K562 (cell line): Measurements from ENCODE around the gene AIDA. TPM values are rescaled to one million over a fixed set of nuclear protein-coding genes. Genes with fewer than 3 reads are reported as not detected.
A peak's percentile ranks its signal among the peaks of the same experiment; 100 is the strongest.

Experiments used
- CCAR2 ChIP-seq: fragments of 200-400 bp; formaldehyde crosslinking; IDR thresholded peaks from 2 replicates; pipeline ENCODE4 v1.6.1; 2017; ENCODE audit warnings: mild to moderate bottlenecking, low read depth, low read length
- CEBPB ChIP-seq: fragments of 450-650 bp; IDR thresholded peaks from 2 replicates; pipeline ENCODE4 v1.6.1; 2016; ENCODE audit warnings: missing genetic modification characterization, missing compliant biosample characterization
- CHD2 ChIP-seq: IDR thresholded peaks from 2 replicates; pipeline ENCODE4 v1.6.1; 2011; ENCODE audit warnings: low read depth, low read length
- CSDE1 ChIP-seq, 2 experiments: fragments of 450-650 bp; IDR thresholded peaks; 2 replicates each; pipeline ENCODE4 v1.6.1; 2016; ENCODE audit warnings: mild to moderate bottlenecking in 1 of 2
- IRF2 ChIP-seq: sonication (generic); formaldehyde crosslinking; IDR thresholded peaks from 2 replicates; pipeline ENCODE4 v1.8.1; 2022; ENCODE audit warnings: mild to moderate bottlenecking, missing genetic modification reagents
- KLF16 ChIP-seq: IDR thresholded peaks from 2 replicates; pipeline ENCODE4 v1.6.1; 2016; ENCODE audit warnings: antibody characterized with exemption
- MED1 ChIP-seq: sonication (generic); formaldehyde crosslinking; IDR thresholded peaks from 2 replicates; pipeline ENCODE4 v1.8.1; 2023; ENCODE audit warnings: missing genetic modification reagents, borderline replicate concordance
- MEF2D ChIP-seq: conservative IDR thresholded peaks from 2 replicates; pipeline ENCODE4 v1.6.1; 2016; ENCODE audit warnings: low read depth, missing genetic modification characterization, missing compliant biosample characterization
- MEIS2 ChIP-seq: fragments of 450-650 bp; IDR thresholded peaks from 2 replicates; pipeline ENCODE4 v1.6.1; 2014; ENCODE audit warnings: mild to moderate bottlenecking; ENCODE audit not compliant: partially characterized antibody
- NBN ChIP-seq: fragments of 450-650 bp; IDR thresholded peaks from 2 replicates; pipeline ENCODE4 v1.6.1; 2016; ENCODE audit warnings: low read depth, mild to moderate bottlenecking
- PHTF2 ChIP-seq: fragments of 250-450 bp; sonication (Bioruptor Pico); IDR thresholded peaks from 2 replicates; pipeline ENCODE4 v1.5.0; 2021; ENCODE audit warnings: mild to moderate bottlenecking
- POLR2AphosphoS5 ChIP-seq: IDR thresholded peaks from 2 replicates; pipeline ENCODE4 v1.6.1; 2011; ENCODE audit warnings: mild to moderate bottlenecking, low read depth, low read length, moderate library complexity; ENCODE audit not compliant: control insufficient read depth, insufficient read depth
- PPARD ChIP-seq: fragments of 250-450 bp; sonication (Bioruptor Pico); IDR thresholded peaks from 2 replicates; pipeline ENCODE4 v1.8.0; 2022; ENCODE audit warnings: inconsistent platforms, mild to moderate bottlenecking, moderate library complexity
- RBM34 ChIP-seq: fragments of 200-400 bp; formaldehyde crosslinking; IDR thresholded peaks from 2 replicates; pipeline ENCODE4 v1.6.1; 2018; ENCODE audit warnings: low read length, borderline replicate concordance; ENCODE audit not compliant: insufficient read depth
- RFX1 ChIP-seq: fragments of 450-650 bp; IDR thresholded peaks from 2 replicates; pipeline ENCODE4 v1.6.1; 2016; ENCODE audit warnings: mild to moderate bottlenecking, moderate library complexity
- TEAD1 ChIP-seq, 2 experiments: fragments of 450-650 bp in 1 of 2; sonication (generic) in 1 of 2; formaldehyde crosslinking; IDR thresholded peaks; 2 replicates each; pipeline versions ENCODE4 v1.4.0 to v1.8.0; 2020 to 2022; ENCODE audit warnings: mild to moderate bottlenecking in 2 of 2, missing genetic modification reagents in 1 of 2
- ZBTB1 ChIP-seq: sonication (generic); formaldehyde crosslinking; IDR thresholded peaks from 2 replicates; pipeline ENCODE4 v1.8.1; 2023; ENCODE audit warnings: missing genetic modification reagents, low read depth, mild to moderate bottlenecking, borderline replicate concordance
- ZC3H4 ChIP-seq: sonication (generic); formaldehyde crosslinking; IDR thresholded peaks from 2 replicates; pipeline ENCODE4 v1.9.0; 2021; ENCODE audit warnings: missing genetic modification reagents, borderline replicate concordance
- ZC3H8 ChIP-seq: fragments of 450-650 bp; IDR thresholded peaks from 2 replicates; pipeline ENCODE4 v1.6.1; 2017
- ZKSCAN8 ChIP-seq: fragments of 200-800 bp; sonication (Bioruptor generic); IDR thresholded peaks from 2 replicates; pipeline ENCODE4 v1.6.1; 2016; ENCODE audit warnings: missing genetic modification characterization, missing compliant biosample characterization
- ZNF444 ChIP-seq: fragments of 250-450 bp; sonication (Bioruptor Pico); IDR thresholded peaks from 2 replicates; pipeline ENCODE4 v1.4.0; 2020; ENCODE audit warnings: mild to moderate bottlenecking, moderate library complexity
- ZNF507 ChIP-seq: conservative IDR thresholded peaks from 2 replicates; pipeline ENCODE4 v1.6.1; 2017; ENCODE audit warnings: missing genetic modification characterization, missing compliant biosample characterization
- ZNF707 ChIP-seq: fragments of 250-450 bp; sonication (Bioruptor Pico); conservative IDR thresholded peaks from 2 replicates; pipeline ENCODE4 v1.8.0; 2022; ENCODE audit warnings: inconsistent platforms, mild to moderate bottlenecking, moderate library complexity
- ZSCAN29 ChIP-seq: fragments of 450-650 bp; IDR thresholded peaks from 2 replicates; pipeline ENCODE4 v1.6.1; 2017
- polyA plus RNA-seq, 8 experiments: library from polyadenylated mRNA; depleted of rRNA in 4 of 8; stranded (reverse) in 5 of 8; unstranded in 3 of 8; fragments of >200 nt; fragmentation: Nextera tagmentation in 2 of 8; fragmentation: Illumina TruSeq in 1 of 8; extraction: Ambion mirVana in 2 of 8; extraction: Trizol in 1 of 8; gene quantifications; 2 replicates each; pipeline versions ENCODE4 v1.2.1 to v1.2.3, GENCODE V29; 2011 to 2014; ENCODE audit warnings: inconsistent platforms in 1 of 8, missing spikeins in 1 of 8
- total RNA-seq, 7 experiments: library from RNA; depleted of rRNA in 6 of 7; stranded (reverse); fragments of >200 nt in 6 of 7; fragmentation: Illumina TruSeq in 2 of 7; extraction: Trizol in 2 of 7; gene quantifications; 2 replicates each; pipeline versions ENCODE4 v1.2.1 to v1.2.3, GENCODE V29; 2011 to 2021; ENCODE audit warnings: low replicate concordance in 1 of 7
- TF ChIP-seq, protein P1 (sequence below), 2 experiments: fragments of 450-650 bp; conservative IDR thresholded peaks; 2 replicates each; pipeline ENCODE4 v1.6.1; 2017; ENCODE audit warnings: mild to moderate bottlenecking in 2 of 2, moderate library complexity in 2 of 2
- TF ChIP-seq, protein P2 (sequence below): fragments of 250-450 bp; sonication (Bioruptor Pico); IDR thresholded peaks from 2 replicates; pipeline ENCODE4 v1.5.0; 2020; ENCODE audit warnings: mild to moderate bottlenecking
- TF ChIP-seq, protein P3 (sequence below): fragments of 450-650 bp; formaldehyde crosslinking; IDR thresholded peaks from 2 replicates; pipeline ENCODE4 v1.4.0; 2020; ENCODE audit warnings: mild to moderate bottlenecking, moderate library complexity

The AIDA gene
- total and polyA plus RNA-seq, 9 of the 15 experiments (the other 6 are each of a cell fraction or from before 2014, with no cell fraction given), result 18.2 to 77.9 (median 24.9) TPM

DNA sequence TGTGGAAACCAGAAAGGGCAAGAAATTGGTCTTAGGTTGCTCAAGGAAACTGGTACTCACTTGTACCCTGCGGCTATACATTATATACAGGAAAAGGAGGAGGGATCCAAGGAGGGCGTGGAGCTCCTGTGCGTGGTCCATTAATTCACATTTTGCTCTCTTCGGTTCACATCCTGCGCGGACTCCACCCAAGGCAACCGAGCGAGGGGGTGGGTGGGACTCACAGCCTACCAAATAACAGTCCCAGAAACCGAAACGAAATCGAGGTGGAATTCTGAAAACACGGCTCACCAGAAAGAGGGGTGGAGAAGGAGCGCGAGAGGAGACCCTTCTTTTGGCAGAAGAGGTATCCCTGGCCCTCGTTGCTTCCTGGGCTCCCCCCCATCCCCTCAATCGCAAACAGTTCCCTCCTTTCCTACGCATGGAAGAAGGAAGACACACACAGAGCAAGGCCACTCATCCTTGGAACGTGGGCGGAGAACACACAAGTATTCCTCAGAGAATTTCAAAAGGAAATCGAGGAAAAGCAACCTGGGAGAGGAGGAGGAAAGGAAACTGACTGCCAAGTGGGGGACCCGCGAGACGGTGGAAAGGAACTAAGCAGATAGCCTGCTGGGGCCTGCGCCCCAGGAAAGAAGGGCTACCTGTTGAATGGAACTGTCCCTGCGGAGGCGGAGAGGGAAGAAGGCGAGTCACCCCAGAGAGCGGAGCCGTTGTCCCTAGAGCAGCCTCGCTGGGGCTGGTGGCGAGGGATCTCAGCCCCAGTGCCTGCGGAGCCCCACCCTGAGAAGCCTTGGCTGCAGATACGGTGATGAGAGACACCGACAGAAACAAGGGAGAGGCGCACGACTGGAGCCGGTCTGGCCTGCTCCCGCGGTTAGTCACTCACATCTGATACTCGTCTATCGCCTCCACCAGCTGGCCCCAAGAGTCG, 705 bp downstream of the AIDA start (continued):
- TF ChIP-seq PPARD (CRISPR knock-in tag) (no peak), ZBTB1 (CRISPR knock-in tag) (peak; percentile 93; the same call in 1 of the 2 replicates), KLF16 (peak; percentile 70), IRF2 (CRISPR knock-in tag) (no peak), TEAD1 (CRISPR knock-in tag; IDR thresholded peaks at IDR 0.05) (no peak), ZC3H4 (no peak; the same call in 1 of the 2 replicates), CHD2 (no peak), RBM34 (no peak), ZSCAN29 (peak; percentile 41; the same call in 1 of the 2 replicates), MEIS2 (peak; percentile 96), ZNF444 (no peak), MEF2D (tag) (no peak), ZNF507 (tag) (no peak), ZC3H8 (no peak), NBN (no peak), PHTF2 (CRISPR knock-in tag) (no peak), POLR2AphosphoS5 (peak; percentile 70; the same call in 1 of the 2 replicates), ZNF707 (CRISPR knock-in tag) (no peak), CEBPB (no peak), CSDE1 (IDR thresholded peaks at IDR 0.05) (no peak; a peak in 1 of 4 replicates), CCAR2 (no peak), ZKSCAN8 (no peak), MED1 (no peak), RFX1 (no peak)
- TF ChIP-seq, protein P1, sequence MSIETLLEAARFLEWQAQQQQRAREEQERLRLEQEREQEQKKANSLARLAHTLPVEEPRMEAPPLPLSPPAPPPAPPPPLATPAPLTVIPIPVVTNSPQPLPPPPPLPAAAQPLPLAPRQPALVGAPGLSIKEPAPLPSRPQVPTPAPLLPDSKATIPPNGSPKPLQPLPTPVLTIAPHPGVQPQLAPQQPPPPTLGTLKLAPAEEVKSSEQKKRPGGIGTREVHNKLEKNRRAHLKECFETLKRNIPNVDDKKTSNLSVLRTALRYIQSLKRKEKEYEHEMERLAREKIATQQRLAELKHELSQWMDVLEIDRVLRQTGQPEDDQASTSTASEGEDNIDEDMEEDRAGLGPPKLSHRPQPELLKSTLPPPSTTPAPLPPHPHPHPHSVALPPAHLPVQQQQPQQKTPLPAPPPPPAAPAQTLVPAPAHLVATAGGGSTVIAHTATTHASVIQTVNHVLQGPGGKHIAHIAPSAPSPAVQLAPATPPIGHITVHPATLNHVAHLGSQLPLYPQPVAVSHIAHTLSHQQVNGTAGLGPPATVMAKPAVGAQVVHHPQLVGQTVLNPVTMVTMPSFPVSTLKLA (conservative IDR thresholded peaks at IDR 0.05), result no peak
- TF ChIP-seq, protein P2, sequence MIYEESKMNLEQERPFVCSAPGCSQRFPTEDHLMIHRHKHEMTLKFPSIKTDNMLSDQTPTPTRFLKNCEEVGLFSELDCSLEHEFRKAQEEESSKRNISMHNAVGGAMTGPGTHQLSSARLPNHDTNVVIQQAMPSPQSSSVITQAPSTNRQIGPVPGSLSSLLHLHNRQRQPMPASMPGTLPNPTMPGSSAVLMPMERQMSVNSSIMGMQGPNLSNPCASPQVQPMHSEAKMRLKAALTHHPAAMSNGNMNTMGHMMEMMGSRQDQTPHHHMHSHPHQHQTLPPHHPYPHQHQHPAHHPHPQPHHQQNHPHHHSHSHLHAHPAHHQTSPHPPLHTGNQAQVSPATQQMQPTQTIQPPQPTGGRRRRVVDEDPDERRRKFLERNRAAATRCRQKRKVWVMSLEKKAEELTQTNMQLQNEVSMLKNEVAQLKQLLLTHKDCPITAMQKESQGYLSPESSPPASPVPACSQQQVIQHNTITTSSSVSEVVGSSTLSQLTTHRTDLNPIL (CRISPR knock-in tag), result no peak
- TF ChIP-seq, protein P3, sequence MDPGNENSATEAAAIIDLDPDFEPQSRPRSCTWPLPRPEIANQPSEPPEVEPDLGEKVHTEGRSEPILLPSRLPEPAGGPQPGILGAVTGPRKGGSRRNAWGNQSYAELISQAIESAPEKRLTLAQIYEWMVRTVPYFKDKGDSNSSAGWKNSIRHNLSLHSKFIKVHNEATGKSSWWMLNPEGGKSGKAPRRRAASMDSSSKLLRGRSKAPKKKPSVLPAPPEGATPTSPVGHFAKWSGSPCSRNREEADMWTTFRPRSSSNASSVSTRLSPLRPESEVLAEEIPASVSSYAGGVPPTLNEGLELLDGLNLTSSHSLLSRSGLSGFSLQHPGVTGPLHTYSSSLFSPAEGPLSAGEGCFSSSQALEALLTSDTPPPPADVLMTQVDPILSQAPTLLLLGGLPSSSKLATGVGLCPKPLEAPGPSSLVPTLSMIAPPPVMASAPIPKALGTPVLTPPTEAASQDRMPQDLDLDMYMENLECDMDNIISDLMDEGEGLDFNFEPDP, result no peak
